SJCRH30 (cell line): ENCODE measurements around the gene TCERG1L. TPM values are rescaled to one million over a fixed set of nuclear protein-coding genes. Genes with fewer than 3 reads are reported as not detected.

Source experiments
- DNase-seq, 2 experiments: peaks; one replicate each; pipeline ENCODE4 v3.0.0-alpha.2; 2015 to 2020
- H3K27ac ChIP-seq: fragments of 250-450 bp; sonication (Bioruptor Pico); 2 replicates; pipeline ENCODE4 v1.5.1; 2020; ENCODE audit warnings: mild to moderate bottlenecking, moderate library complexity
- H3K27me3 ChIP-seq: fragments of 250-450 bp; sonication (Bioruptor Pico); 2 replicates; pipeline ENCODE4 v1.5.1; 2020; ENCODE audit warnings: mild to moderate bottlenecking, moderate library complexity
- H3K36me3 ChIP-seq: fragments of 250-450 bp; sonication (Bioruptor Pico); 2 replicates; pipeline ENCODE4 v1.5.1; 2020; ENCODE audit warnings: mild to moderate bottlenecking, moderate library complexity
- H3K4me1 ChIP-seq: fragments of 250-450 bp; sonication (Bioruptor Pico); 2 replicates; pipeline ENCODE4 v1.5.1; 2020; ENCODE audit warnings: mild to moderate bottlenecking, moderate library complexity
- H3K4me3 ChIP-seq: fragments of 250-450 bp; sonication (Bioruptor Pico); 2 replicates; pipeline ENCODE4 v1.5.1; 2020; ENCODE audit warnings: mild to moderate bottlenecking, moderate library complexity
- H3K9me3 ChIP-seq: fragments of 250-450 bp; sonication (Bioruptor Pico); replicated peaks from 2 replicates; pipeline ENCODE4 v1.5.1; 2020; ENCODE audit warnings: mild to moderate bottlenecking, moderate library complexity
- total RNA-seq: library from RNA; depleted of rRNA; stranded (reverse); fragments of >200 nt; shearing (Covaris generic); gene quantifications from 2 replicates; pipeline ENCODE4 v1.2.3, GENCODE V29; 2014

Gene TCERG1L
- total RNA-seq, 1 experiment from 2014 or later: not detected

DNA sequence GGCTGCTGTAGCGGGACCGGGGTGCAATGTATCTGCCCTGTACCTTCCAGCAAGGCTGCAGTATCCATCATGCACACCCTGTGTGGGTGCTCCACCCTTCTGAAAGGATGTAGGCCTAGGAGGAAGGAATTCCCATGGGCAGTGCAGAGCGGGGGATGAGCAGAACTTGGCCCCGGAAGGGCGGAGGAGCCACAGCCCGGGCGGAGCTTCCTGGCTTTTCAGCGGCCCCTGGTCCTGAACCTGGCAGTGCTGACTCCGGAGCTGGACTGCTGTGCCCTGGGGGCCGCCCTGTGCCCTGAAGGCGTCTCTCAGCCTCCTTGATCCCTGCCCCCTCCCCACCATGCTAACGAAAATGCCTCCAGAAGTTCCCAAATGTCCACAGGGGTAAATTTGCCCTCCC lies 175.8 kb downstream of the TCERG1L start:
- no peaks in the 10 kb centered on the region for H3K27me3 ChIP-seq
- H3K9me3 ChIP-seq: no peaks in the 10 kb centered on the region
- no peaks in the 10 kb centered on the region for H3K4me1 ChIP-seq
- H3K27ac ChIP-seq: no peak overlapping the region
- no peaks in the 10 kb centered on the region for H3K36me3 ChIP-seq
- DNase-seq: no peak
- H3K4me3 ChIP-seq: no peak overlapping the region

DNA sequence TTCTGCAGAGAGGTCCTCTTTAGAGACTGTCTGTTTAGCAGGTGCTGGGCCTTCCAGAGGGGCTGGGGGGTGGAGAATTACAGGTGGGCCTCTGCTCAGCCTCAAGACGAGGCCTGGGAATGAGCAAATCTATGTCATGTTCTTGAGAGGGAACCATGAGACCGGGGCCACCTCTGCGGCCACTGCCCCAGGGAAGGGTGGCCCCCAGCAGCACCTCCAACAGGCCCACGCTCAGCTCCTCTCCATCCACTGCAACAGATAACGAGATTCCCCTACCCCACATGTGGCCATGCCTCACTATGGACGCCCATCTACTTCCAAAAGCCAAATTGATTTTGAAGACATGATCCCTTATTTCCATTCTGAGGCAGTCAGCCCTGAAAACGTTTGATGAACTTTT lies 176.9 kb downstream of the TCERG1L start:
- no peaks in the 10 kb centered on the region for H3K27me3 ChIP-seq
- H3K27ac ChIP-seq: no peak overlapping the region
- no peaks in the 10 kb centered on the region for H3K4me1 ChIP-seq
- H3K4me3 ChIP-seq: no peak overlapping the region
- H3K36me3 ChIP-seq: no peaks in the 10 kb centered on the region
- no peak for DNase-seq
- H3K9me3 ChIP-seq: no peaks in the 10 kb centered on the region

DNA sequence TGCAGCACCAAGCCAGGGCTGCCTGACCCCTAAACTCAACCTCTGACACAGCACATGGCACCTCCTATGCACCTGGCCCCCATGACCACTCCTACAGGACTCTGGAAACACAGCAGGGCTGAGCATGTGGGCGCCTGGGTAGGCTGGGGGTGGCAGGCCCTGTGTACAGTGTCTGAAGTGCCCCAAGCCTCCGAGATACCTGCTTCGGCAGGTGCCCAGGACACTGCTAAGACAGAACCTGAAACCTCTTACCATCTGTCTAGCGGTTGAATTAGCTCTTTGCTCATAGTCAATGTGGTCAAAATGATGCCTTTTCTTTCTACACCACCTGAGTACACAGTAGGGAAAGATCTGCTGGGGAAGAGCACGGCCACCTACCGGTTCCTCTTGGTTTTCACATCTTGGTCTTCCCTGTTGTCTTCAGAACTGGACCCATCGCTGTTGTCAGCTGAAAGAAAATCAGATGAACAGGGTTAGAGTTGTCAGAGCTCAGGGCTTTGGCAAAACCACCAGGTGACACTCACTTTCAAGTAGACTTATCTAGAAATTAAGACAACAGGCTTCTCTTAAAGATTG lies 177.4 kb downstream of the TCERG1L start:
- H3K27ac ChIP-seq: no peak overlapping the region
- H3K9me3 ChIP-seq: no peaks in the 10 kb centered on the region
- H3K4me3 ChIP-seq: no peak overlapping the region
- no peaks in the 10 kb centered on the region for H3K27me3 ChIP-seq
- no peak for DNase-seq
- no peaks in the 10 kb centered on the region for H3K4me1 ChIP-seq
- no peaks in the 10 kb centered on the region for H3K36me3 ChIP-seq

DNA sequence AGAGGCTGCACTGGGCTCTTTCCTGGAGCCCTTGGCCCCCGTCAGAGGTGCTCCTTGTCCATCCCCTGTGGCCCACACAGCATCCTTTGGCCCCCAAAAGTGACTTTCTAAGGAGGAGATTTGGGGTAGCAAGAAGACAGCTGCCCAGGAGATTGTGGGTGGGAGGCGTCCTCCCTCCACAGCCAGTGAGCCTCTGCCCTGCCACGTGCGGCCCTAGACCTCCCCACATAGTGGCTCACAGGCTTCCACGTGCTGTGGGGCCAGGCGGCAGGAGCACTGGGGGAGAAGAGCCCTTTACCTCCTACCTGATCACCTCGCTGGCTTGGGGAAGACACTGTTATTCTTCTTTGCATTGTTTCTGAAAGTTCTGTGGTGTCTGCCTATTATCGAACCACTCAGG lies 178.8 kb downstream of the TCERG1L start:
- no peaks in the 10 kb centered on the region for H3K9me3 ChIP-seq

DNA sequence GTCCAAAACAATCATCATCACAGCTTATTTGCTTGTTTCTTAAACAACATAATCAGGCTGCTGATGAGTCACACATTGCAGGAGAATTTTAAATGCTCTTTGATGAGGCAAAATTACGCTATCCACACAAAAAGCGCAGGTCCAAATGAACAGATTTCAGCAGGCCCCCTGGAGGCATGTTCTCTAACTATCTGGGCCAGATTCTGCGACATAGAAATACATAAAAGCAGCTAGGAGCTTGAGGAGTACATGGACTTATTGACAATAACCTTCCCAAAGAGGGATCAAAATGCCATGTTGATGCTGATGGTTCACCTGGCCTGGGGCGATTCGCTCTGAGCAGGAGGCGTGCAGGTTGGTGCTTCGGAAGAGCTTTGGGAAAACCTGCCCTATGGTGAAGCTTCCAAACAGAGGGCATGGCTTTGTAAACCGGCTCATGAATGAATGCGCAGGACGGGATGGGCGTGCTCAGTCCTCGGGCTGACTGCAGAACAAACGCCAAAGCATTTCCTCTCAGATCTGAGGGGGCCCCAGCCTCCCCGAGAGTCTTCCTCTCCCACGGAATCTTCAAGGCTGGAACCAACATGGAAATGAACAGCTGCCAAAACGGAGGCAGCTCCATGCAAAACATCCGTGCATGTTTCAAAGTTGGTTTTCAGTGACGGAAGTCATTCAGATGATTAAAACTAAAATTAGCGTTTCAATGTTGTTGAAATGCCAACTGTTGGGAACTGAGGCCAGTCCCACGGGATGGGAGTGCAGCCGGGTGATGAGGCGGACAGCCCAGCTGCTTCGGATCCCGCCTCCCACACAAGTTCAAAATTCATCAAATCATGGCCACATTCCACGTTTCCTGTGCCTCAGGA lies 179.6 kb downstream of the TCERG1L start:
- Histone ChIP-seq H3K4me3 (no peak overlapping the region), H3K9me3 (no peaks in the 10 kb centered on the region), H3K27me3 (no peaks in the 10 kb centered on the region), H3K36me3 (no peaks in the 10 kb centered on the region), H3K4me1 (no peaks in the 10 kb centered on the region), H3K27ac (no peak overlapping the region)
- DNase-seq: no peak

More for the DNA sequence above, 178.8 kb downstream of the TCERG1L start:
- Histone ChIP-seq H3K4me3 (no peak overlapping the region), H3K27ac (no peak overlapping the region), H3K4me1 (no peaks in the 10 kb centered on the region), H3K36me3 (no peaks in the 10 kb centered on the region), H3K27me3 (no peaks in the 10 kb centered on the region)
- DNase-seq: no peak

DNA sequence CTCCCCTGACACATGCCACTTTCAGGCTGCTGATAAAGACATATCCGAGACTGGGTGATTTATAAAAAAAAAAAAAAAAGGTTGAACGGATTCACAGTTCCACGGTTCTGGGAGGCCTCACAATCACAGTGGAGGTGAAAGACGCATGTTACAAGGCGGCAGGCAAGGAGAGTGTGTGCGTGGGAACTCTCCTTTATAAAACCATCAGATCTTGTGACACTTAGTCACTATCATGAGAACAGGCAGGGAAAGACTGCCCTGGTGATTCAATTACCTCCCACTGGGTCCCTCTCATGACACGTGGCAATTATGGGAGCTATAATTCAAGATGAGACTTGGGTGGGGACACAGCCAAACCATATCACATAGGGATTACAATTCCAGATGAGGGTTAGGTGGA lies 181.5 kb downstream of the TCERG1L start:
- Histone ChIP-seq H3K4me3 (no peak overlapping the region), H3K27ac (no peak overlapping the region), H3K36me3 (no peaks in the 10 kb centered on the region), H3K9me3 (no peaks in the 10 kb centered on the region), H3K27me3 (no peaks in the 10 kb centered on the region), H3K4me1 (no peaks in the 10 kb centered on the region)
- no peak for DNase-seq

DNA sequence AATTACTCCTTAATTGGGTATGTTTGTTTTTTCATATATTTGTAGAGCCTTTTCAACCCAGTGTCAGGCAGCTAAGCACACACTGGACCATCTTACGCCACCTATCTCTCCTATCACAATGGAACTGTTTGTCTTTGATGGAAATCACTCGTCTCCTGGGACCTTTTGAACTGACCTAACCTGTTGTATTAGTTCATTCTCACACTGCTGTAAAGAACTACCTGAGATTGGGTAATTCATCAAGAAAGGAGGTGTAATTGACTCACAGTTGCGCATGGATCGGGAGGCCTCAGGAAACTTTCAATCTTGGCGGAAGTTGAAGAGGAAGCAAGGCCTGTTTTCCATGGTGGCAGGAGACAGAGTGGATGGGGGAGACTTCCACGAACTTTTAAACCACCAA lies 182.0 kb downstream of the TCERG1L start:
- DNase-seq: no peak

DNA sequence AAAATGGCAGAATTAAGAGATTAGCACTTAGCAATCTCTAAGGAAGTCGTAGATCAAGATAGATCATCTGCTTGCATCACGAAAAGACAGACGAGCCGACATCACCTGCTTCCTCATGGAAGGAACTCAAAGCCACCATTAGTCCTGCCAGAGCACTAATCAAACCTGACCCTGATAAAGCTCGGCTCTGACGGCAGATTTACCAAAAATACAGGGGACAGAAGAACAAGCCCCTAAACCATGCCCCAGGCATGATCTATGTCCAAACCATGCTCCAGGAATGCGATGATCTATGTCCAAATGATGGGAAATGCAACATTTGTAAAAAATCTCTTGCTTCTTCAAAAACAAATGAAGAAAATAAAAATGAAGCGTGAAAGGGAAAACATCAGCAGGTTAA lies 182.8 kb downstream of the TCERG1L start:
- no peaks in the 10 kb centered on the region for H3K27me3 ChIP-seq
- no peaks in the 10 kb centered on the region for H3K4me1 ChIP-seq
- H3K4me3 ChIP-seq: no peak overlapping the region
- H3K36me3 ChIP-seq: no peaks in the 10 kb centered on the region
- no peak overlapping the region for H3K27ac ChIP-seq
- H3K9me3 ChIP-seq: no peaks in the 10 kb centered on the region
- no peak for DNase-seq

More for the DNA sequence above, 182.0 kb downstream of the TCERG1L start:
- H3K36me3 ChIP-seq: no peaks in the 10 kb centered on the region
- no peak overlapping the region for H3K4me3 ChIP-seq
- no peak overlapping the region for H3K27ac ChIP-seq
- no peaks in the 10 kb centered on the region for H3K27me3 ChIP-seq
- H3K9me3 ChIP-seq: no peaks in the 10 kb centered on the region
- no peaks in the 10 kb centered on the region for H3K4me1 ChIP-seq

DNA sequence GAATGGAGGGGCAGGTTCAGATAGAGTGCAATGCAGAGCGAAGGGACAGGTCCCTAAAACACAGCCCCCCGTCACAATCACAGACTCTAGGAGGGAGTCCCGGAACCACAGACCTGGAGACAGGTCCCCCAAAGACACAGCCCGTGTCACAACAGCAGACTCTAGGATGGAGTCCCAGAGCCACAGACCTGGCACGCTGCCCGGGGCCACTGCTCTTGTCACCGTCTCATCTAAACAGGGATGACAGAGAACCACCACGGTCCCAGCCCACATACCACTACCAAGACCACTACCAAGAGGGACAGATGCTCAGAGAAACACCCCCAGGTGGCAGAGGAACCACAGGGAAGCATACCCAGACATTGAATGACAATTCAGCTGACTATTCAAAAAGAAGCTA lies 183.9 kb downstream of the TCERG1L start:
- Histone ChIP-seq H3K36me3 (no peaks in the 10 kb centered on the region), H3K27me3 (no peaks in the 10 kb centered on the region), H3K4me1 (no peaks in the 10 kb centered on the region), H3K9me3 (no peaks in the 10 kb centered on the region), H3K27ac (no peak overlapping the region), H3K4me3 (no peak overlapping the region)
- DNase-seq: no peak

DNA sequence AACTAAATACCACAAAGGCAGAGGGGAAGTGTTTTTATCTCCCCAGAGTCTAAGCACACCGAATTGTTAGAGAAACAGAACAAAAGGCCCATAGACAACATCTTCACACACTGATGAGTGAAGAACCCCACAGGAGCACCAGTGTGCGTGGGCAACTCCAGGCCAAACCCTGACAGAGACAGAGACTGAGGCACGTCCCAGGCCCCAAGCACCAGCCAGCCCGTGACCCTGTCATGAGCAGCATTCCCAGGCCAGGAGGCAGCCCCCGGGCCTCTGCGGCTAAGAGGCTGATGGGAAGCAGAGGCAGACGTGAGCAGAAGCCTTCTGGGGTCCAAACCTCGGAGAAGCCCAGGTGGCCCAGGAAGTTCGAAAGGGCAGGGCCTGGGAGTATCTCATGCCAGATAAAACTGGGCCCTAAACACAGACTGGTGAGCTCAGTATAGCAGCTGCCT lies 184.4 kb downstream of the TCERG1L start:
- H3K4me1 ChIP-seq: no peaks in the 10 kb centered on the region
- no peaks in the 10 kb centered on the region for H3K9me3 ChIP-seq
- H3K27ac ChIP-seq: no peak overlapping the region
- H3K4me3 ChIP-seq: no peak overlapping the region
- DNase-seq: no peak
- no peaks in the 10 kb centered on the region for H3K36me3 ChIP-seq
- no peaks in the 10 kb centered on the region for H3K27me3 ChIP-seq

DNA sequence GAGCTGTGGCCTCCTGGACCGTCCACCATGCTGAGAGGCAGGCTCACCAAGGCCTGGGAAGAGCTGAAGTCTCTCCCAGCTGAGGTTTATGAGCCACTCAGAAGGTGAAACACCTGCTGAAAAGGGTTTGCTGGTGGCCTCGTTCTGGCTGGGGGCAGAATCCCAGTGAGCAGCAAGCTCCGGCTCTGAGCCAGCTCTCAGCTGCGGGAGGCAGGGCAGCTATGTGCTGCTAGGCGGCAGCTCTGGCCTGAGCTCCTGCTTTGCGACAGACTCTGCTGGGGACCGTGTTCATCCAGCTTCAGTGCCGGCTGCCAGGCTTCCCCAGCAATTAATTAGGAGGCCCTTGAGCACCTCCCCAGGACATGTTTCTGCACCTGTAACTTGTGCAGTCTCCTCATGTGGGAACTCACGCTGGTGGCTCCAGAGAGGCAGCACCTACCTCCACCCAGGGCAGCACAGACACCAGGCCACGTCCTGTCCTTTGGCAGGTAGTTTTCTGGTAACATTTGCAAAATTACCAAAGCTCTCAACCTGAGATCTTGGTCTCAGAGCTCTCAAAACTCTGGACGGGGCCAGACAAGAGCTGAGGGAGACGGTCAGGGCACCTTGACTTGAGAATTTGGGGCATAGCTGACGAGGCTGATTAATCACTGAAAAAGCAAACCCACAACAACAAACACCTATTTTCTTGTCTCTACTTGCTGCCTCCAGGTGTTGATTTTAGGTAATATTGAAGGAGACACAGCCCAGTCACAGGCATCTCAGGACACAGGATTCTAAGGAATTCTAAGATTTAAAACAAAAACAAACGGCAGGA lies 185.0 kb downstream of the TCERG1L start:
- no peaks in the 10 kb centered on the region for H3K27me3 ChIP-seq
- DNase-seq: no peak
- no peak overlapping the region for H3K27ac ChIP-seq
- no peak overlapping the region for H3K4me3 ChIP-seq
- H3K9me3 ChIP-seq: no peaks in the 10 kb centered on the region
- no peaks in the 10 kb centered on the region for H3K4me1 ChIP-seq
- H3K36me3 ChIP-seq: no peaks in the 10 kb centered on the region

DNA sequence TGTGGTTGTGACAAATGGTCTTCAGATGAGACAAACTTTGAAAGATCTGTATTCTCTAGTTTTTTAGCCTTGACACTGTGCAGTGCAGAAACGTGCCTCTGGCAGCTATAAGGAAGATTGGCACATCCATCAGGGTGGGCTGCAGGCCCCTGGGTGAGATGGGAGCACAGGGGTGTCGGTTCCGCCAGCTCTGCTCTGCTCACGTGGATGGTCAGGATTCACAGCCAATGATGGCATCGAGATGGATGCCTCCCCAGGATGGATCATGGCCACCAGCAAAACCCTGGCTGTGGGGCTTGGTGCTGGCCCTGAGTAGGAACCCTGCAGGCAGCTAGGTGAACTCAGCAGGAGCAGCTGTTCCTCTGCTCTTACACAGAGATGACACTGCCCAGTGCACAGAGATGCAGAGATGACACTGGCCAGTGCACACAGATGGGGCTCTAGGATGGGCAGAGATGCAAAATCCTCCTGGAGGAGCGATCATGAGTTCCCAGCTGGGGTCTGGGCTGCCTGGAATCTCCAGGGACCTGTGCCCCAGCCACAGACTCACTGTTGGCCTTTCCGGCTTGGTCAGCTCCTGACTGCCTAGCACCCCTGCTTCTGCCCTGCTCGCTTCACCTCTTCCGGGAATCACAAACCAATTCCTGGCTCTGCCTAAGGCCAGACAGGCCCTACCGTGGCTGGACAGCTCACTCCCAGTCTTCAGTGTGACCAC lies 185.9 kb downstream of the TCERG1L start:
- DNase-seq: no peak
- Histone ChIP-seq H3K4me3 (no peak overlapping the region), H3K4me1 (no peaks in the 10 kb centered on the region), H3K27me3 (no peaks in the 10 kb centered on the region), H3K27ac (no peak overlapping the region), H3K36me3 (no peaks in the 10 kb centered on the region), H3K9me3 (no peaks in the 10 kb centered on the region)

DNA sequence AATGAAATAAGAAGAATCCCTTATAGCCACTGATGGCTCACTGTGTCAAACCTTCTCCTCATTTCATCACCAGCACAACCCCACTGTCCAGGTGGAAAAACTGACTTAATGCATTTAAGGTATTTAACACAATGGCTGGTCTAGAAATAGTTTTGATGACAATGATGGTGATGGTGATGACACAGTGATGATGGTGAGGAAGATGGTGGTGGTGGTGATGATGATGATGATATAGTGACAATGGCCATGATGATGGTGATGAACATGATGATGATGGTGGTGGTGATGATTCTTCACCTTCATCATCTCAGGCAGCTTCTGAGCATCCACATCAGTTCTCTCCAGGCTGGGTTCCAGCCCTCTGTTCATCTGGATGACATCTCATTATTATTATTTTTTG lies 186.6 kb downstream of the TCERG1L start:
- no peak overlapping the region for H3K4me3 ChIP-seq
- no peaks in the 10 kb centered on the region for H3K4me1 ChIP-seq
- no peak overlapping the region for H3K27ac ChIP-seq
- H3K36me3 ChIP-seq: no peaks in the 10 kb centered on the region
- H3K9me3 ChIP-seq: no peaks in the 10 kb centered on the region
- DNase-seq: no peak
- H3K27me3 ChIP-seq: no peaks in the 10 kb centered on the region

DNA sequence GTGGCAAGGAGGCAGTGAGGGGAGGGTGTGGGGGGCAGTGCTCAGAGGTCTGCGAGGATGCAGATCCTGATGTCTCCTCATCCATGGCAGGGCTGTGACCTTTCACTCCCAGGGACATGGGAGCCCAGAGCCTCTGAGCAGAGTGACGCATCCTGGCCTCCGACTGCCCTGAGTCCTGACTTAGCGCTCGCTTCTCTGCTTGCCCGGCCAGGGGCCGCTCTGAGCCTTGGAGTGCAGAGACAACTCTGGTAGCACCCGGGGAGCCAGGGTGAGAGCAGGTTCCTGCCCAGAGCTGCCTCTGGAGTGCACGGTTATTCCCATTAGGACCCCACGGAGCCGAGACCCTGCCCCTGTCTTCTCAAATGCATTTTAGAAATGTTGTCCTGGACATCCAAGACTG lies 188.0 kb downstream of the TCERG1L start:
- H3K27me3 ChIP-seq: no peaks in the 10 kb centered on the region
- H3K4me1 ChIP-seq: no peaks in the 10 kb centered on the region
- no peak overlapping the region for H3K27ac ChIP-seq
- H3K36me3 ChIP-seq: no peaks in the 10 kb centered on the region
- no peak overlapping the region for H3K4me3 ChIP-seq
- no peaks in the 10 kb centered on the region for H3K9me3 ChIP-seq
- DNase-seq: no peak
